Omental fat pad (tissue), 4 donors: ENCODE results near the gene DNAAF5. TPM values are rescaled to one million over a fixed set of nuclear protein-coding genes. Genes with fewer than 3 reads are reported as not detected.

Source experiments
- ATAC-seq: fragments of 150-250 bp; one replicate; pipeline ENCODE4 v1.9.1; 2016; ENCODE audit warnings: mild to moderate bottlenecking, moderate library complexity; ENCODE audit not compliant: low FRiP score
- DNase-seq: peaks from one replicate; pipeline ENCODE4 v3.0.0-alpha.2; 2019; ENCODE audit warnings: low spot score
- total RNA-seq, 4 donors: library from RNA; depleted of rRNA; stranded (reverse); fragments of >200 nt; gene quantifications; one replicate each; pipeline ENCODE4 v1.1.0, GENCODE V29; 2016
- TF ChIP-seq, protein P1 (sequence below), 3 donors: fragments of 450-650 bp; IDR thresholded peaks; one replicate each; pipeline ENCODE4 v1.5.1; 2016 to 2017; ENCODE audit warnings: antibody characterized with exemption in 3 of 3, mild to moderate bottlenecking in 3 of 3, moderate library complexity in 2 of 3

DNAAF5 gene
- total RNA-seq, 4 donors from 2014 or later, result 15.7 to 27.1 (median 25.1) TPM

DNA sequence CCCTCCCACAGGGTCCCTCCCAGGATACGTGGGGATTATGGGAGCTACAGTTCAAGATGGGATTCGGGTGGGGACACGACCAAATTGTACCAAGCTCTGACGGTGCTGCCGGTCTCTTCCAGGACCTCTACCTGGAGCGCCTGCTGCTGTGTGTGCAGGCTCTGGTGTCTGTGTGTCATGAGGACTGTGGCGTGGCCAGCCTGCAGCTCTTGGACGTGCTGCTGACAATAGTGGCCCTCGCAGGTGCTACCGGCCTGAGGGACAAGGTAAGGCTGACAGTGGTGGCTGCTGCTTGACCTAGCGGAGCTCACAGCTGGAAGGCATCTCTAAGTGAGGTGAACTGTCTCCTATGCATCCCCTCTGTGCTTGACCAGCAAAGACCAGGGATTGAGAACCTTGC lies 35.1 kb downstream of the DNAAF5 start:
- ATAC-seq, result no peak
- no peak for DNase-seq
- TF ChIP-seq, protein P1, sequence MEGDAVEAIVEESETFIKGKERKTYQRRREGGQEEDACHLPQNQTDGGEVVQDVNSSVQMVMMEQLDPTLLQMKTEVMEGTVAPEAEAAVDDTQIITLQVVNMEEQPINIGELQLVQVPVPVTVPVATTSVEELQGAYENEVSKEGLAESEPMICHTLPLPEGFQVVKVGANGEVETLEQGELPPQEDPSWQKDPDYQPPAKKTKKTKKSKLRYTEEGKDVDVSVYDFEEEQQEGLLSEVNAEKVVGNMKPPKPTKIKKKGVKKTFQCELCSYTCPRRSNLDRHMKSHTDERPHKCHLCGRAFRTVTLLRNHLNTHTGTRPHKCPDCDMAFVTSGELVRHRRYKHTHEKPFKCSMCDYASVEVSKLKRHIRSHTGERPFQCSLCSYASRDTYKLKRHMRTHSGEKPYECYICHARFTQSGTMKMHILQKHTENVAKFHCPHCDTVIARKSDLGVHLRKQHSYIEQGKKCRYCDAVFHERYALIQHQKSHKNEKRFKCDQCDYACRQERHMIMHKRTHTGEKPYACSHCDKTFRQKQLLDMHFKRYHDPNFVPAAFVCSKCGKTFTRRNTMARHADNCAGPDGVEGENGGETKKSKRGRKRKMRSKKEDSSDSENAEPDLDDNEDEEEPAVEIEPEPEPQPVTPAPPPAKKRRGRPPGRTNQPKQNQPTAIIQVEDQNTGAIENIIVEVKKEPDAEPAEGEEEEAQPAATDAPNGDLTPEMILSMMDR (IDR thresholded peaks at IDR 0.05), result no peak

DNA sequence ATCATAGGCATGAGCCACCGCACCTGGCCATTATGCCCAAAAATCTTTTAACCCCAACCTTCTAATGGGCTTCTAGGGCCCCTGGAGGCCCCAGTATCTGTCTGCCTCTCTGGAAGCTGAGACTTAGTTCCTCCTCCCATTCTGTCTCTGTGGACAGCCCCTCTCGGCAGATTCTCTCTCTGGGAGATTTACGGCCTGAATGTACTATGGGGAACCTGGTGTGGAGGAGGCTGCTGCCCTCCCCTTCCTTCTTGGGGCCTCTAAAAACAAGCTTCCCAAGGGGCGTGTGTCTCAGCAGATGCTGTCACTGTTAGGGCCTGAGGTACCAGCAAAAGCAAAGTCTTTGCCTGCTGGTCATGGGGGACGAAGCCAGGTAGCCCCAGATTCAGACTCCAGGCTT lies 36.4 kb downstream of the DNAAF5 start:
- DNase-seq (no peak), ATAC-seq (no peak)
- TF ChIP-seq, protein P1 (IDR thresholded peaks at IDR 0.05), result no peak

DNA sequence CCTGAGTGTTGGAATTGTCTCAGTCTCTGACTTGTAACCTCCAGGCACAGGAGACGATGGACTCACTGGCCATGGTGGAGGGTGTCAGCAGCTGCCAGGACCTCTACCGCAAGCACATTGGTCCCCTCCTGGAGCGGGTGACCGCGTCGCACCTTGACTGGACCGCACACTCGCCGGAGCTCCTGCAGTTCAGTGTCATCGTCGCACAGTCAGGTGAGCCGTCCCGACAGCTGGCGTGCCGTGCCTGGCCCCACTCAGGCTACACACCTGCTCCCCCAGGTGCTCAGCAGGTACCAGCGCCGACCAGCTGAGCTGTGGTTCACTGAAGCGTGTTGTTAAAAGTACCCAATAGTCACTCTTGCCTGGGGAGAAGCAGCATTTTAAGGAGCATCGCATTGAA lies 37.3 kb downstream of the DNAAF5 start:
- TF ChIP-seq, protein P1 (IDR thresholded peaks at IDR 0.05), result no peak
- DNase-seq (no peak), ATAC-seq (no peak)

DNA sequence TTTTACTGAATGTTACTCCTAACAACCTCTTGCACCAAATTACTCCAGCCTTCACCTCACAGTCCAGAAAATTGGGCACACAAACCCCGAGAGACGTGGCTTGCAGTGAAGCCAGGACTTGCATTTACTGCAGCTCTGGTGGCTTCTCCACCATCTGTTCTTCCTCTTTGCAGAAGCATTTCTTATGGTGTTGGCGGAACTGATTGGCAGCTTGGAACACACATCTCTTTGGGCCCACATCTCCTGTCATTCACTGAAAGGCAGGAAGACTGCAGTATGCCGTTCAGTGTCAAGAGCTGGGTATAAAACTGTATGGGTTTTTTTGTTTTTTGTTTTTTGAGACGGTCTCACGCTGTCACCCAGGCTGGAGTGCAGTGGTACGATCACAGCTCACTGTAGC lies 38.9 kb downstream of the DNAAF5 start:
- DNase-seq, result no peak
- TF ChIP-seq, protein P1 (IDR thresholded peaks at IDR 0.05), result no peak
- no peak for ATAC-seq

DNA sequence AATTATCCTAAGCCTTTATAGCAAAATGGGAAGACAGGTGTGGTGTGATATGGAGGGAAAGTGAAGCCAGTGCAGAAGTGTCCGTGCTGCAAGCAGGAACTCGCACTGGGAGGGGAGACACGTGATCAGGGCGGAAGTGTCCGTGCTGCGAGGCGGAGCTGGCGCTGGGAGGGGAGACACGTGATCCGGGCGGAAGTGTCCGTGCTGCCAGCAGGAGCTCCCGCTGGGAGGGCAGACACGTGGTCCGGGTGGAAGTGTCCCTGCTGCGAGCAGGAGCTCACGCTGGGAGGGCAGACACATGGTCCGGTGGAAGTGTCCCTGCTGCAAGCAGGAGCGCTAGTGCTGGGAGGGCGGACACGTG lies 41.1 kb downstream of the DNAAF5 start:
- TF ChIP-seq, protein P1 (IDR thresholded peaks at IDR 0.05), result no peak
- ATAC-seq, result no peak
- no peak for DNase-seq

DNA sequence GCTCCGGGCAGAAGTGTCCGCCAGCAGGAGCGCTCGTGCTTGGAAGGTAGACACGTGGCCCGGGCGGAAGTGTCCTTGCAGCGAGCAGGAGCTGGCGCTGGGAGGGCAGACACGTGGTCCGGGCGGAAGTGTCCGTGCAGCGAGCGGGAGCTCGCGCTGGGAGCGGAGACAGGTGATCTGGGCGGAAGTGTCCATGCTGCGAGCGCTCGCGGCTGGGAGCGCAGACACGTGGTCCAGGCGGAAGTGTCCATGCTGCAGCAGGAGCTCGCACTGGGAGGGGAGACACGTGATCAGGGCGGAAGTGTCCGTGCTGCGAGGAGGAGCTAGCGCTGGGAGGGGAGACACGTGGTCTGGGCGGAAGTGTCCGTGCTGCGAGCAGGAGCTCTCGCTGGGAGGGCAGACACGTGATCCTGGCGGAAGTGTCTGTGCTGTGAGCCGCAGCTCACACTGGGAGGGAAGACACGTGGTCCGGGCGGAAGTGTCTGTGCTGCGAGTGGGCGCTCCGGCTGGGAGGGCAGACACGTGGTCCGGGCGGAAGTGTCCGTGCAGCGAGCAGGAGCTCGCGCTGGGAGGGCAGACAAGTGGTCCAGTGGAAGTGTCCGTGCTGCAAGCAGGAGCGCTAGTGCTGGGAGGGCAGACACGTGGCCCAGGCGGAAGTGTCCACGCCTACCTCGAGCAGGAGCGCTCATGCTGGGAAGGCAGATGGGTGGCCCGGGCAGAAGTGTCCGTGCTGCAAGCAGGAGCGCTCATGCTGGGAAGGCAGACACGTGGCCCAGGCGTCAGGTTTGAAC lies 41.6 kb downstream of the DNAAF5 start:
- TF ChIP-seq, protein P1 (IDR thresholded peaks at IDR 0.05), result no peak
- ATAC-seq (no peak), DNase-seq (no peak)

DNA sequence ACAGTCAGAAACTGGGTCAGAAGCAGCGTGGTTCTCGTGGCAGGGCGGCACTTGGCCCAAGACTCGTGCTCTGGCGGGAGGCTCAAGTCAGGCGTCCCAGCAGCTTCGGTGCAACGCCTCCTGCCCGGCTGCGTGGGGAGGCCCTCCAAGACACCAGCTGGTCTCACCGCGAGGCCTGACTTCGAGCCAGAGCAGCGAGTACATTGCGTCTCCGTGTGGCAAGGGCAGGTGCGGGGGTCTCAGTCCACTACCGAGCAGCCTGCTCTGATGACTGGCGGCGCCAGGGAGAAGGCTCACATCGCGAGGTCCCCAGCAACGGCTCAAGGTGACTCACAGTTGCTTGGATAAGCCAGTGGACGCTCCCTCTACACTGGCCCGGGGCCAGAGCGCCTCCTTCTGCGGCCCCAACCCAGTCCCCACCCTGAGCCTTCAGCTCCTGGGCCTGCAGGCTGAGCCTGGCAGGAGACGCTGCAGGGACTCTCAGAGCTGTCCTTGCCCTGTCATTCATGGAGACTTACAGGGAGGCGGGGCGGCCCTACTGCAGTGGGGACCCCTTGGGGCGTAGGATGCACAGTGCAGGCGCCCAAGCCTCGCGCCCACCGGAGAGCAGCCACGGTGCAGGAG lies 42.5 kb downstream of the DNAAF5 start:
- peak; percentile 11 for ATAC-seq
- no peak for DNase-seq
- TF ChIP-seq, protein P1 (IDR thresholded peaks at IDR 0.05), result no peak
